HG03575 (cell line): Measurements from ENCODE around the gene PPP1R12B.
"Not testable (repeated sequence)": the region's sequence is repeated elsewhere in the genome, so short reads cannot be mapped to it uniquely, and the experiment has no call there.

Source experiments
- ATAC-seq: cut with Tn5 transposase; IDR thresholded peaks from one replicate; pipeline ENCODE4 v1.9.1; 2021; ENCODE audit not compliant: unreplicated experiment, insufficient number of reproducible peaks, low FRiP score; ENCODE audit errors: extremely low read depth

The PPP1R12B gene

DNA sequence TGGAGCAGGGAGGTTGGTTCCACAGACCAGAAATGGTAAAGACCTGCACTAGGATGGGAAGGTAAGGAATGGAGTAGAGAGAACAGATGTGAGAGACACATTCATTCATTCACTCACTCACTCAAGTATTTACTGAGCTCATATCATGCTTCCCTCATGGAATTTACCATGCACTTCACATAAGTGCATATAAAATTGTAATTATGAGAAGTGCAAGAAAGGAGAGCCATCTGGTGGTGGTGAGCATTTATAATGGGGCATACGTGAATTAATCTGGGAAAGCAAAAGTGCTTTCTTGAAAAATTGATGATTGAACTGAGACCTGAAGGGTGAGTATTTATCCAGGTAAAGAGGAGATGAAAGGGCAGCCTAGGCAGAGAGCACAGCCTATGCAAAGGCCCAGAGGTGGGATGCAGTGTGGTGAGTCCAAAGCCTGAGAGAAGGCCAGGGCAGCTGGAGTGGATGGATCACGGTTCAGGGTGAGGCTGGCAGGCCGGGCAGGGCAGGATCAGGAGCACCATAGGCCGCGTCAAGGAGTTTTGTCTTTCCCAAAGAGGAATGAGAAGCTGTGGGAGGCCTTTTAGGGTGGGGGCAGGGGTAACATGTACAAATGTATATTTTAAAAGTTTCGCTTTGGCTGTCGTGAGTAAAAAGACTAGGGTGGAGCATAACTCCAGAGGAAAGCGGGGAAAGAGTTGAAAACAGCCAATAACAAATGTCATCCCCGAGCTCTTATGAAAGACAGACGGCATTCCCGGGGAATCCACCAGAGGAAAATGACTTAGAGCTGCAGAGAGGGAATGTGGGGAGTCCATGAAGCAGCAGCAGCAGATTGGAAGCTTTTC is 266.1 kb downstream of the PPP1R12B start:
- ATAC-seq = not testable (repeated sequence)

GRCh38 chr1:202615208-202615500 is 266.7 kb downstream of the PPP1R12B start:
- not testable (repeated sequence) for ATAC-seq

DNA sequence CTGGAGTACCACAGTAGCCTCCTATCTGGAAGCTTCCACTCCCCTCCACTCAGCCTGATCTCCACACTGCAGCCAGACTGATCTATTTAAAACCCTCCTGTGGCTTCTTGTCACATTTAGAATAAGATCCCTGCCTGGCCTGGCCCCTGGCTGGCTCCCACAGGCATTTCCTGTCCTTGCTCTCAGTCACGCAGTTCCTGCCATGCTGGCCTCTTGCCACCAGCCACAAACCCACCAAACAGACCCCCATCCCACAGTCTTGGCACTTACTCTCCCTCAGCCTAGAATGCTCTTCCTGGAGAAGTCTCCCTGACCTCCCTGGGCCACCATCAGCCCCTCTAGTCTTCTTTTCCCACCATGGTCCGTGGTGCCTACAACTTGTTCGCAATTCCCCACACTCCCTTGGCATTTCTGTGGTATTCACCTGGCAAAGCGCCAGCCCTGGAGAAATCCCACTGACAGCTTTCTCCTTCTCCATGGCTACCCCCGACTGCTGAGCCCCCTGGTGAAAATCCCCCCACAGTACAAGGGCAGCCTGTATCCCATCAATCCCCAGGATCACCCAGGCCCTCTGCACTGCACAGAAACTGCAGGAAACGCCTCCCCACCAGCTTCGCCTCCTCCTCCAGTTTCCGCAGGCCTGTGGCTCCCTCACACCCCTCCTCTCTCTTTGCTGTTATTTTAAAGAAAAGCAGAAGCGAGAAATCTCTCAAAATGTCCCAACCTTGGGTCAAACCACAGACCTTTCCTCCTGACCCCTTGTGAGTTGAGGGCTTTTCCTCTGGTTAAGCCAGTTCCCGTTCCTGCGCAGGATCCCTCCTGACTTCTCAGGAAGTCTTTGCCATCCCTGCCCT is 267.2 kb downstream of the PPP1R12B start:
- peak; percentile 51 for ATAC-seq

GRCh38 chr1:202616355-202616915 is 267.9 kb downstream of the PPP1R12B start:
- peak; percentile 10 for ATAC-seq

DNA sequence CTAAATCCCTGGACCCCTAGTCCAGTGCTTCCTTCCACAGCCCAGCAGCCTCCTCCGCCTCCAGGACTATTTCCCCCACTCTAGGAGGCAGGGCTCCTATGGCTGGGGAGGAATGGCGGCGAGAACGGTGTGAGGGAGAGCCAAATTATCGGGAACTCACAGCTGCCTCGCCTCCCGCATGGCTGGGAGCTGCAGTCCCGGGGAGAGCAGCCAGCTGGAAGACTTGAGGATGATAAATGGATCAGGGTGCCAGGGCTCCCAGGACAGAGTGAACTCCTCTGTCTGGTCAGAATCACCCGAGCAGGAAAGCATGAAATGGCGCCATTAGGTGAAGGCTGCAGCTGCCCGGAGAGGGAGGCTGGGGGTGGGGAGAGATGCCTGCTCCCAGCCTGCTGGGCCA is 270.5 kb downstream of the PPP1R12B start:
- ATAC-seq = not testable (repeated sequence)

- ATAC-seq = no peak
Observed at GRCh38 chr1:202619505-202619904, 271.0 kb downstream of the PPP1R12B start.

GRCh38 chr1:202620036-202620435 is 271.5 kb downstream of the PPP1R12B start:
- not testable (repeated sequence) for ATAC-seq

DNA sequence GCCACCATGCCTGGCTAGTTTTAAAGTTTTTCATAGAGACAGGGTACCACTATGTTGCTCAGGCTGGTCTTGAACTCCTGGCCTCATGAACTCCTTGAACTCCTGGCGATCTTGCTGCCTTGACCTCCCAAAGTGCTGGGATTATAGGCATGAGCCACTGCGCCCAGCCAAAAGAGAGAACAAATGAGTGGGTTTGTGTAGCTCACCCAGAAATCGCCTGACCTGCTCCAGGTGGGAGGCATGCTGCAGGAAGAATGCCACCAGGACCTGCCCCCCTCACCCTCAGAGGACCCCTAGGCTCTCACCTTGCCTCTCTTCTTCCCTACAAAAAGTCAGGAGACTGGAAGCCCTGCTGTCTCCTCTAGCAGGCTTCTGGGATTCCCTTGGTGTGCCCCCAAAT is 272.9 kb downstream of the PPP1R12B start:
- ATAC-seq = no peak

DNA sequence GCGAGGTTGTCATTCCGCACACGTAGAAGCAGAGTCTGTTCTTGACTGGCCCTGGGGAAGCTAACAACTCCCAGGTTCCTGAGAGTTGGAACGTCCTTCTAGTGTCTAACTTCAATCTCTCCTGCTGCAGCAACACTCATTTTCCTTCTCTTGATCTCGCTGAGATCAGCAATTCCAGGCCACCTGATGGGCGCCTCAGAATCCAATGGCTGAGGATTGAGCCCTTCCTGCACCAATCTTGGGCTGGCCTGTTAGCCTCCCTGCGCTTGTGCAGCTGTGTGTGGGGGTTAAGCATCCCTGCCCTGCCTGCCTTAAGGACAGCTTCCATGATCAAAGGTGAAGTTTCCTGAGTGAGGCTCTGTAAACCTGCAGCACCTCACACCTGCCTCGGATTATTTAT is 273.9 kb downstream of the PPP1R12B start:
- ATAC-seq = no peak

- no peak for ATAC-seq
Observed at GRCh38 chr1:202623075-202623474, 274.6 kb downstream of the PPP1R12B start.

GRCh38 chr1:202623476-202623875 is 275.0 kb downstream of the PPP1R12B start:
- ATAC-seq = not testable (repeated sequence)

DNA sequence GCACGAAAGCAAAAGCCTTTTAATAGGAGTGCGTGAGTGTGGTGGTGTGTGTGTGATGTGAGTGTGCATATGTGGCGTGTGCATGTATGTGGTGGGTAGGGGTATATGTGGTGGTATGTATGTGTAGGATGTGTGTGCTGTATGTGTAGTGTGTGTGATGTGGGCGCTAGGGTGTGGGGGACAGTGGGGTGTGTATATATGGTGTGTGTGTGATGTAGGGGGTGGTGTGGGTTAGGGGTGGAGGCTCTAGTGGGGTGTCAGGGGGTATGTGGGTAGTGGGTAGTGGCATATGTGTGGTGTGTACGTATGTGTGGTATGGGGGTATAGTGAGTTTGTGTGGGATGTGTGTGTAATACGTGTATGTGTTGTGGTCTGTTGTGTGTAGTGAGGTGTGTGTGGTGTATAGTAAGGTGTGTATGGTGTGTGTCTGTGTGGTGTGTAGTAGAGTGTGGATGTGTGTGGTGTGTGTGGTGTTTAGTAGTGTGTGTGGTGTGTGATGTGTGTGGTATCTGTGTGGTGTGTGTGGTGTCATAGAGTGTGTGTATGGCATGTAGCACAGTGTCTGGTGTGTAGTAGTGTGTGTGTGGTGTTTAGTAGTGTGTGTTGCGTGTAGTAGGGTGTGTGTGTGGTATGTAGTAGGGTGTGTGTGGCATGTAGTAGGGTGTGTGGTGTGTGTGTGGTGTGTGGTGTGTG is 275.7 kb downstream of the PPP1R12B start:
- ATAC-seq = no peak

DNA sequence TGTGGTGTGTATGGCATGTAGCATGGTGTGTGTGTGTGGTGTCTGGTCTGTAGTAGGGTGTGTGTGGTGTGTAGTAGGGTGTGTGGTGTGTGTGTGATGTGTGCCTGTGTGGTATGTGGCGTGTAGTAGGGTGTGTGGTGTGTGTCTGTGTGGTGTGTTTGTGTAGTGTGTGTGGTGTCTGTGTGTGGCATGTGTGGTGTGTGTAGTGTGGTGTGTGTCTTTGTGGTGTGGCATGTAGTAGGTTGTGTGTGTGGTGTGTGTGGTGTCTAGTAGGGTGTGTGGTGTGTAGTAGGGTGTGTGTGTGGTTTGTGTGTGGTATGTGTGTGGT is 276.2 kb downstream of the PPP1R12B start:
- no peak for ATAC-seq

GRCh38 chr1:202625416-202626360 is 277.2 kb downstream of the PPP1R12B start:
- ATAC-seq = no peak

- not testable (repeated sequence) for ATAC-seq
Observed at GRCh38 chr1:202627036-202627435, 278.5 kb downstream of the PPP1R12B start.

DNA sequence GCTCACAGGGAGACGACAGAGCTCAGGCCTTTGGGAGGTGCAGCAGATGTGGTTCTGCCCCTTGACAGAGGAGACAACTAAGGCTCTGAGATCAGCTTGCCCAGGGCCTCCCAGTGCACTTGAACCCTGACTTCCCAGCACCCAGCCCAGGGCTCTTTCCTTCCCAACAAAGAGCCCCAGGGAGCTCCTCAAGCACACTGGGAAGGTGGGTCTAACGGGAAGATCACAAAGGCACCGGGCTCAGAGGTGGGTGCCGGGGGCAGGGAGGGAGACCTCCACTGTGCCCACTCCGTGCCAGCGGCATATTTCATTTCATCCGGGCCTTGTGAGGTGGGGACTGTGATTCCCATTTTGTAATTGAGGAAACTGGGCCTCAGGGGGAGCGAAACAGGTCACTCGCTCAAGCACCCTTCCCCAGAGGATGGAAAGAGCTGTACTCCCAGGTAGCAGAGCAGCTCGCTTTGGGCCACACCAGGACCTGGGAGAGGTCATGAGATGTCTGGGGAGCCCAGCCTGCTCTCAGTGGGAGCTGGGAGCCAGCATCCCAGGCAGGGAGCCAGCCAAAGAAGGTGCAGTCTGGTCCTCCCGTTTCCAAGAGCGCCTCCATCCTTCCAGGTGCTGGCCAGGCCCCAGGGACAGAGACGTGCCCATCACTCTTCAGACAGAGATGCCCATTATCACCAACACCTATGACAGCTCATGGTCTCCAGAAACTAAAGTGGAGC is 279.5 kb downstream of the PPP1R12B start:
- no peak for ATAC-seq

GRCh38 chr1:202628646-202629215 is 280.2 kb downstream of the PPP1R12B start:
- ATAC-seq = no peak
